ENCODE results near the gene ENPP7. TPM values are rescaled to one million over a fixed set of nuclear protein-coding genes. Genes with fewer than 3 reads are reported as not detected.

Gene ENPP7
- total RNA-seq, 1 experiment from 2014 or later: not detected

DNA sequence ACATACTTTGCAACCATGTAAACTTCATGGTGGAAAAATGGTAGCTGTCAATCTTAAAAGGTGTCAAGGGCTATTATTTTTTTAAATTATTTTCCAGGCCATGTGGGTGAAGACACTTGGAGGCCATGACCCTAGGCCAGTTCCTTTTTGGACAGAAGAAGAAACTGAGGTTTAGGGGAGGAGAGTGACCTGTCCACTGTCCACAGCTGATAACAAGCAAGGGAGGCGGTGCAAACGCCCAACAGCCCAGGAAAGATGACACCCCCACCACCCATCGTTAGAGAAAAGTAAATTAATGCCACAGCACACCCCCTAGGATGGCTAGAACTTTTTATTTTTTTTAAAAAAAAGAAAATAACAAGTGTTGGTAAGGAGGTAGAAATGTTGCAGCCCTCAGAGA is 19.2 kb downstream of the ENPP7 start:
- POLR2A ChIA-PET (ENCODE audit: low non-redundant PET): interaction anchor here (0.6 kb wide), 1 partner anchor 386 kb away, joined by 3 read pairs; no protein-coding TSS in a partner anchor
- BruUV-seq (replicated peaks): no TSS peak
- peaks cover 23% of the 10 kb centered on the region for H3K27me3 ChIP-seq (replicated peaks; ENCODE audit: insufficient read depth, low read depth, low read length, poor library complexity)

GRCh38 chr17:79750650-79751545 is 20.2 kb downstream of the ENPP7 start:
- Histone ChIP-seq H3K4me3 (ENCODE audit: low read depth, low read length, poor library complexity, severe bottlenecking) (no peak overlapping the region), H3K9me3 (ENCODE audit: low read depth, low read length, poor library complexity, severe bottlenecking) (no peaks in the 10 kb centered on the region), H3K27me3 (replicated peaks; ENCODE audit: insufficient read depth, low read depth, low read length, poor library complexity) (peaks cover 23% of the 10 kb centered on the region), H3K27ac (ENCODE audit: low read depth, low read length, poor library complexity, severe bottlenecking) (no peak overlapping the region), H3K36me3 (ENCODE audit: insufficient read depth, low read length, poor library complexity, severe bottlenecking) (no peaks in the 10 kb centered on the region), H3K4me1 (ENCODE audit: insufficient read depth, low read length, poor library complexity, severe bottlenecking) (peaks cover 25% of the 10 kb centered on the region)
- POLR2A ChIA-PET (ENCODE audit: low non-redundant PET): no interaction called here
- intact Hi-C loops (cut with micrococcal nuclease; ENCODE audit: unreplicated experiment): no loop called here
- CTCF ChIA-PET: no interaction called here
- TF ChIP-seq EZH2 (IDR thresholded peaks at IDR 0.05; ENCODE audit: borderline replicate concordance, low read depth, low read length, poor library complexity, severe bottlenecking): no peak
- TF ChIP-seq, protein P1, sequence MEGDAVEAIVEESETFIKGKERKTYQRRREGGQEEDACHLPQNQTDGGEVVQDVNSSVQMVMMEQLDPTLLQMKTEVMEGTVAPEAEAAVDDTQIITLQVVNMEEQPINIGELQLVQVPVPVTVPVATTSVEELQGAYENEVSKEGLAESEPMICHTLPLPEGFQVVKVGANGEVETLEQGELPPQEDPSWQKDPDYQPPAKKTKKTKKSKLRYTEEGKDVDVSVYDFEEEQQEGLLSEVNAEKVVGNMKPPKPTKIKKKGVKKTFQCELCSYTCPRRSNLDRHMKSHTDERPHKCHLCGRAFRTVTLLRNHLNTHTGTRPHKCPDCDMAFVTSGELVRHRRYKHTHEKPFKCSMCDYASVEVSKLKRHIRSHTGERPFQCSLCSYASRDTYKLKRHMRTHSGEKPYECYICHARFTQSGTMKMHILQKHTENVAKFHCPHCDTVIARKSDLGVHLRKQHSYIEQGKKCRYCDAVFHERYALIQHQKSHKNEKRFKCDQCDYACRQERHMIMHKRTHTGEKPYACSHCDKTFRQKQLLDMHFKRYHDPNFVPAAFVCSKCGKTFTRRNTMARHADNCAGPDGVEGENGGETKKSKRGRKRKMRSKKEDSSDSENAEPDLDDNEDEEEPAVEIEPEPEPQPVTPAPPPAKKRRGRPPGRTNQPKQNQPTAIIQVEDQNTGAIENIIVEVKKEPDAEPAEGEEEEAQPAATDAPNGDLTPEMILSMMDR (conservative IDR thresholded peaks at IDR 0.05; ENCODE audit: low read depth, low read length): no peak
- no peak for DNase-seq (ENCODE audit: low spot score)
- no TSS peak for BruUV-seq (replicated peaks)

More for the DNA sequence above, 19.2 kb downstream of the ENPP7 start:
- no peaks in the 10 kb centered on the region for H3K9me3 ChIP-seq (ENCODE audit: low read depth, low read length, poor library complexity, severe bottlenecking)
- H3K27ac ChIP-seq (ENCODE audit: low read depth, low read length, poor library complexity, severe bottlenecking): no peak overlapping the region
- CTCF ChIA-PET: no interaction called here
- intact Hi-C loops (cut with micrococcal nuclease; ENCODE audit: unreplicated experiment): loop anchor here (10.0 kb wide), 1 partner anchor 85 kb away; the partner anchor contains the start of gene CBX4
- no peaks in the 10 kb centered on the region for H3K36me3 ChIP-seq (ENCODE audit: insufficient read depth, low read length, poor library complexity, severe bottlenecking)
- H3K4me3 ChIP-seq (ENCODE audit: low read depth, low read length, poor library complexity, severe bottlenecking): no peak overlapping the region
- no peak for DNase-seq (ENCODE audit: low spot score)
- TF ChIP-seq, protein P1 (conservative IDR thresholded peaks at IDR 0.05; ENCODE audit: low read depth, low read length): no peak
- no peak for TF ChIP-seq EZH2 (IDR thresholded peaks at IDR 0.05; ENCODE audit: borderline replicate concordance, low read depth, low read length, poor library complexity, severe bottlenecking)
- peaks cover 25% of the 10 kb centered on the region for H3K4me1 ChIP-seq (ENCODE audit: insufficient read depth, low read length, poor library complexity, severe bottlenecking)

DNA sequence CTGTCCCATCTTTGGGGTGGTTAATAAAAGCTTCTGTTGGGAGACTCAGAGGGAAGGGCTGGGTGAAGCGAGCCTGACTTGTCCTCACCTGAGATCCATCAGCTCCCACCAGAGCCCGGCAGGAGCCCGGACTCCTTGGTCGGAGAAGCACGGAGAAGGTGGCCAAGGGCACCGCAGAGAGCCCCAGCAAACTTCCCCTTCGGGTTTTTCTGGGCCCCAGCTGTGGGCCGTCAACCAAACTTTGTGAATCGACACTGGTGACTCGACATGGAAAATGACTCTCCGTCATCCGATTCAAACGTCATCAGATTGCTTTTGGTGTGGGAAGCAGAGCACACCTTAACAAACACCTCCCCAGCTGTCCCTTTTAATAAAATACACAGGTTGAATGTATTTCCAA is 21.4 kb downstream of the ENPP7 start:
- H3K27me3 ChIP-seq (replicated peaks; ENCODE audit: insufficient read depth, low read depth, low read length, poor library complexity): peaks cover 17% of the 10 kb centered on the region
- intact Hi-C loops (cut with micrococcal nuclease; ENCODE audit: unreplicated experiment): no loop called here
- H3K36me3 ChIP-seq (ENCODE audit: insufficient read depth, low read length, poor library complexity, severe bottlenecking): no peaks in the 10 kb centered on the region
- no peaks in the 10 kb centered on the region for H3K9me3 ChIP-seq (ENCODE audit: low read depth, low read length, poor library complexity, severe bottlenecking)
- DNase-seq (ENCODE audit: low spot score): no peak
- H3K4me3 ChIP-seq (ENCODE audit: low read depth, low read length, poor library complexity, severe bottlenecking): no peak overlapping the region
- H3K27ac ChIP-seq (ENCODE audit: low read depth, low read length, poor library complexity, severe bottlenecking): no peak overlapping the region
- peaks cover 19% of the 10 kb centered on the region for H3K4me1 ChIP-seq (ENCODE audit: insufficient read depth, low read length, poor library complexity, severe bottlenecking)
- ChIA-PET POLR2A (ENCODE audit: low non-redundant PET) (no interaction called here), CTCF (interaction anchor here (0.5 kb wide), 1 partner anchor 9 kb away, joined by 7 read pairs; no protein-coding TSS in a partner anchor)
- BruUV-seq (replicated peaks): no TSS peak
- TF ChIP-seq, protein P1 (conservative IDR thresholded peaks at IDR 0.05; ENCODE audit: low read depth, low read length): no peak
- no peak for TF ChIP-seq EZH2 (IDR thresholded peaks at IDR 0.05; ENCODE audit: borderline replicate concordance, low read depth, low read length, poor library complexity, severe bottlenecking)
